ENCODE measurements around the gene ETF1.

DNA sequence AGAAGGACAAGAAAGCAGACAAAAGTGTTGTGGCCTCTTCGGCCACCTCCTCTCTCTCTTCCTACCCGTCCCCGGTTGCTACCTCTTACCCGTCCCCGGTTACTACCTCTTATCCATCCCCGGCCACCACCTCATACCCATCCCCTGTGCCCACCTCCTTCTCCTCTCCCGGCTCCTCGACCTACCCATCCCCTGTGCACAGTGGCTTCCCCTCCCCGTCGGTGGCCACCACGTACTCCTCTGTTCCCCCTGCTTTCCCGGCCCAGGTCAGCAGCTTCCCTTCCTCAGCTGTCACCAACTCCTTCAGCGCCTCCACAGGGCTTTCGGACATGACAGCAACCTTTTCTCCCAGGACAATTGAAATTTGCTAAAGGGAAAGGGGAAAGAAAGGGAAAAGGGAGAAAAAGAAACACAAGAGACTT lies 75.3 kb downstream of the ETF1 start:
- TF ChIP-seq, protein P1, sequence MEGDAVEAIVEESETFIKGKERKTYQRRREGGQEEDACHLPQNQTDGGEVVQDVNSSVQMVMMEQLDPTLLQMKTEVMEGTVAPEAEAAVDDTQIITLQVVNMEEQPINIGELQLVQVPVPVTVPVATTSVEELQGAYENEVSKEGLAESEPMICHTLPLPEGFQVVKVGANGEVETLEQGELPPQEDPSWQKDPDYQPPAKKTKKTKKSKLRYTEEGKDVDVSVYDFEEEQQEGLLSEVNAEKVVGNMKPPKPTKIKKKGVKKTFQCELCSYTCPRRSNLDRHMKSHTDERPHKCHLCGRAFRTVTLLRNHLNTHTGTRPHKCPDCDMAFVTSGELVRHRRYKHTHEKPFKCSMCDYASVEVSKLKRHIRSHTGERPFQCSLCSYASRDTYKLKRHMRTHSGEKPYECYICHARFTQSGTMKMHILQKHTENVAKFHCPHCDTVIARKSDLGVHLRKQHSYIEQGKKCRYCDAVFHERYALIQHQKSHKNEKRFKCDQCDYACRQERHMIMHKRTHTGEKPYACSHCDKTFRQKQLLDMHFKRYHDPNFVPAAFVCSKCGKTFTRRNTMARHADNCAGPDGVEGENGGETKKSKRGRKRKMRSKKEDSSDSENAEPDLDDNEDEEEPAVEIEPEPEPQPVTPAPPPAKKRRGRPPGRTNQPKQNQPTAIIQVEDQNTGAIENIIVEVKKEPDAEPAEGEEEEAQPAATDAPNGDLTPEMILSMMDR (IDR thresholded peaks at IDR 0.05): no peak
- TF ChIP-seq POLR2A (IDR thresholded peaks at IDR 0.05): no peak
